Uterus (tissue), 2 donors: ENCODE results near the gene CASP10.

Experiments
- CTCF ChIP-seq, 4 experiments: fragments of 200-600 bp in 2 of 4; fragments of 450-650 bp in 2 of 4; sonication (generic) in 2 of 4; IDR thresholded peaks; one replicate each; pipeline ENCODE4 v1.5.1; 2016 to 2019; ENCODE audit warnings: antibody characterized with exemption in 4 of 4, mild to moderate bottlenecking in 2 of 4, moderate library complexity in 1 of 4
- POLR2A ChIP-seq, 2 donors: fragments of 450-650 bp; IDR thresholded peaks; one replicate each; pipeline ENCODE4 v1.6.1; 2016; ENCODE audit warnings: antibody characterized with exemption in 2 of 2, mild to moderate bottlenecking in 1 of 2, moderate library complexity in 1 of 2

GRCh38 chr2:201255408-201256033 is 72.6 kb downstream of the CASP10 start:
- TF ChIP-seq POLR2A (IDR thresholded peaks at IDR 0.05) (no peak), CTCF (IDR thresholded peaks at IDR 0.05) (no peak)
